HG03571 (cell line): Measurements from ENCODE around the gene DCPS.
"Not testable (repeated sequence)": the region's sequence is repeated elsewhere in the genome, so short reads cannot be mapped to it uniquely, and the experiment has no call there.

Source experiments
- ATAC-seq: cut with Tn5 transposase; IDR thresholded peaks from one replicate; pipeline ENCODE4 v1.9.1; 2021; ENCODE audit not compliant: unreplicated experiment

The DCPS gene

GRCh38 chr11:126284829-126285228 is 19.0 kb upstream of the DCPS start:
- ATAC-seq, result peak; percentile 45

GRCh38 chr11:126288237-126288636 is 15.6 kb upstream of the DCPS start:
- no peak for ATAC-seq

GRCh38 chr11:126290887-126291286 is 13.0 kb upstream of the DCPS start:
- no peak for ATAC-seq

- no peak for ATAC-seq
These were observed 10.1 kb upstream of the DCPS start for GRCh38 chr11:126293726-126294125.

- no peak for ATAC-seq
These were observed 6.9 kb upstream of the DCPS start for GRCh38 chr11:126297004-126297403.

- ATAC-seq, result peak; percentile 1
These were observed 706 bp downstream of the DCPS start for GRCh38 chr11:126304457-126305075.

GRCh38 chr11:126305699-126306098 is 1.8 kb downstream of the DCPS start:
- ATAC-seq, result peak; percentile 35

GRCh38 chr11:126307706-126308105 is 3.8 kb downstream of the DCPS start:
- ATAC-seq, result no peak

GRCh38 chr11:126308271-126308671 is 4.4 kb downstream of the DCPS start:
- ATAC-seq, result no peak

GRCh38 chr11:126308771-126309170 is 4.9 kb downstream of the DCPS start:
- not testable (repeated sequence) for ATAC-seq

GRCh38 chr11:126310200-126310991 is 6.5 kb downstream of the DCPS start:
- peak; percentile 38 for ATAC-seq

- ATAC-seq, result no peak
These were observed 7.1 kb downstream of the DCPS start for GRCh38 chr11:126310992-126311310.

GRCh38 chr11:126311401-126312291 is 7.8 kb downstream of the DCPS start:
- peak; percentile 84 for ATAC-seq

- ATAC-seq, result no peak
These were observed 9.1 kb downstream of the DCPS start for GRCh38 chr11:126312961-126313360.

GRCh38 chr11:126313826-126314225 is 10.0 kb downstream of the DCPS start:
- no peak for ATAC-seq

- ATAC-seq, result no peak
These were observed 13.5 kb downstream of the DCPS start for GRCh38 chr11:126317432-126317755.

GRCh38 chr11:126317756-126318573 is 14.1 kb downstream of the DCPS start:
- peak; percentile 28 for ATAC-seq

- ATAC-seq, result peak; percentile 92
These were observed 14.9 kb downstream of the DCPS start for GRCh38 chr11:126318574-126319373.

GRCh38 chr11:126319374-126319740 is 15.5 kb downstream of the DCPS start:
- no peak for ATAC-seq

- no peak for ATAC-seq
These were observed 19.1 kb downstream of the DCPS start for GRCh38 chr11:126322996-126323395.
